LNCaP clone FGC (cell line): ENCODE results near the gene AXDND1.
"Not testable (repeated sequence)": the region's sequence is repeated elsewhere in the genome, so short reads cannot be mapped to it uniquely, and the experiment has no call there.

Source experiments
- DNase-seq: peaks from one replicate; pipeline ENCODE4 v3.0.0-alpha.2; 2011; ENCODE audit warnings: low read depth
- H3K4me3 ChIP-seq: 2 replicates; pipeline ENCODE4 v1.5.1; 2011; ENCODE audit warnings: mild to moderate bottlenecking, low read depth, low read length, control low read depth
- TF ChIP-seq, protein P1 (sequence below): IDR thresholded peaks from 2 replicates; pipeline ENCODE4 v1.5.1; 2012; ENCODE audit warnings: mild to moderate bottlenecking; ENCODE audit not compliant: control insufficient read depth, insufficient read depth; ENCODE audit errors: extremely low read depth

The AXDND1 gene

DNA sequence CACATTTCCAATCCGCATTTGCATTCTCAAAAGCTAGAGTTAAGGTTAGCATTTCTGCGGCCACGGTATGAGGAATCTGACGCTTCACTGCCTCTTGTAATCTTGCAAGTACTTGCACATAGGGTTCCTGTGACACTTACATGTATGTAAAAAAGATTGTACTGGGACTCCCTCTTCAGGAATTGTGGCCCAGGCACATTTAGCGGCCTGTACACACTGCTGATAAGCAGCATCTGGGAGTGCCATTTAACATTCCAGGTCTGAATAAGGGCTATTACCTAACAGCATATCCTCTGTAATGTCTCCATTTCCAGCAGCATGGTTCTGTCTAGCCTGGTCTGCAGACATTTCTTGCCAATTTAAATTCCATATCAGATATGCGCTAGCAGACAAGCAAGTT is 75.7 kb downstream of the AXDND1 start:
- TF ChIP-seq, protein P1, sequence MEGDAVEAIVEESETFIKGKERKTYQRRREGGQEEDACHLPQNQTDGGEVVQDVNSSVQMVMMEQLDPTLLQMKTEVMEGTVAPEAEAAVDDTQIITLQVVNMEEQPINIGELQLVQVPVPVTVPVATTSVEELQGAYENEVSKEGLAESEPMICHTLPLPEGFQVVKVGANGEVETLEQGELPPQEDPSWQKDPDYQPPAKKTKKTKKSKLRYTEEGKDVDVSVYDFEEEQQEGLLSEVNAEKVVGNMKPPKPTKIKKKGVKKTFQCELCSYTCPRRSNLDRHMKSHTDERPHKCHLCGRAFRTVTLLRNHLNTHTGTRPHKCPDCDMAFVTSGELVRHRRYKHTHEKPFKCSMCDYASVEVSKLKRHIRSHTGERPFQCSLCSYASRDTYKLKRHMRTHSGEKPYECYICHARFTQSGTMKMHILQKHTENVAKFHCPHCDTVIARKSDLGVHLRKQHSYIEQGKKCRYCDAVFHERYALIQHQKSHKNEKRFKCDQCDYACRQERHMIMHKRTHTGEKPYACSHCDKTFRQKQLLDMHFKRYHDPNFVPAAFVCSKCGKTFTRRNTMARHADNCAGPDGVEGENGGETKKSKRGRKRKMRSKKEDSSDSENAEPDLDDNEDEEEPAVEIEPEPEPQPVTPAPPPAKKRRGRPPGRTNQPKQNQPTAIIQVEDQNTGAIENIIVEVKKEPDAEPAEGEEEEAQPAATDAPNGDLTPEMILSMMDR: no peak
- no peak overlapping the region for H3K4me3 ChIP-seq
- no peak for DNase-seq

DNA sequence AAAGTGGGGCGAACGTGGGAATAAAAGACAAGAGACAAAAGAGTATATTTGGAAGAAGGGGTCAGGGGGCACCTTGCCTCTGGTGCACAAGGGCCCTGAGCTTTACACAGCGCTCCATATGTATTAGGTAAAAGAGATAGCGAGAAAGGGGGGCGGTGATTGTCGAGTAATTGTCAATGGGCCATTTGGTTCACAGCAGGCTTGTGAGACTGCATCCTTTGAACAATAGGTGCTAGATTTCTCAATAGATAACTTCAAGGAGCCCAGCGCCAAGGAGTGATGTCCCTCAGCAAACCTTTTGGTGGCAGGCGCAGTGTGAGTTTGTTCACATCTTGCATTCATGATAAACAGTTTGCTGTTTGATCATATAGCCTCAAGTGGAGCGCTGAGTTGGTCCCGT is 77.1 kb downstream of the AXDND1 start:
- not testable (repeated sequence) for DNase-seq, H3K4me3 ChIP-seq

DNA sequence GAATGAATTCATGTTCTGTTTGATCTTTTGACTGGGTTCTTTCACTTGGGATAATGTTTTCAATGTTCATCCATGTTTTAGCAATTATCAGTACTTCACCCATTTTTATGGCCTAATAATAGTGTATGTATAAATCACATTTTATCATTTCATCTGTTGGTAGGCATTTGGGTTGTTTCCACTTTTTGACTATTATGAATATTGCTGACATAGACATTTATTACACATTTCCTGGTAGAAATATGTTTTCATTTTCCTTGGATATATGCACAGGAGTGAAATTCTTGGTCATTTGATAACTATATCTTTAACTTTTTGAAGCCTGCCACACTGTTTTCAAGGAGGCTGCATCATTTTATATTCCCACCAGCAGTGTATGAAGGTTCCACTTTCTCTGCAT is 79.8 kb downstream of the AXDND1 start:
- TF ChIP-seq, protein P1: no peak
- DNase-seq: no peak
- H3K4me3 ChIP-seq: no peak overlapping the region

DNA sequence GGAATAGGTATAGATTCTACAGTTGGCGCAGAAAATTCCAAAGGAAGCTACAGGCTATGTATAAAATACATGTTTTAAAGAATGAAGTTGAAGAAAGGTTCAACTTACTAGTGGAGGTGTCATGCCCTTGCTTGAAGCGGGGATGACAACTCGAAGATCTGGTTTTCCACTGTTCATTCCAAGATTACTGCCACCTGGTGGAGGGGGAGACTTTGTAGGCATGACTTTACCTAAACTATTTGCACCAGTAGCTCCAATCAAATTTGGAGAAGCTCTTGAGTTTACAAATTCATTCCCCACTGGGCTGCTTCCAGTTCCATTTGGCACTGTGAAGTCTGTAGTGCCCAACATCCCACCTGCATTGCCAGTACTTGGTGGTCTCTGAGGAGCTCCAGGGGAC is 81.7 kb downstream of the AXDND1 start:
- H3K4me3 ChIP-seq: no peak overlapping the region
- TF ChIP-seq, protein P1: peak; percentile 46
- peak; percentile 17 for DNase-seq

DNA sequence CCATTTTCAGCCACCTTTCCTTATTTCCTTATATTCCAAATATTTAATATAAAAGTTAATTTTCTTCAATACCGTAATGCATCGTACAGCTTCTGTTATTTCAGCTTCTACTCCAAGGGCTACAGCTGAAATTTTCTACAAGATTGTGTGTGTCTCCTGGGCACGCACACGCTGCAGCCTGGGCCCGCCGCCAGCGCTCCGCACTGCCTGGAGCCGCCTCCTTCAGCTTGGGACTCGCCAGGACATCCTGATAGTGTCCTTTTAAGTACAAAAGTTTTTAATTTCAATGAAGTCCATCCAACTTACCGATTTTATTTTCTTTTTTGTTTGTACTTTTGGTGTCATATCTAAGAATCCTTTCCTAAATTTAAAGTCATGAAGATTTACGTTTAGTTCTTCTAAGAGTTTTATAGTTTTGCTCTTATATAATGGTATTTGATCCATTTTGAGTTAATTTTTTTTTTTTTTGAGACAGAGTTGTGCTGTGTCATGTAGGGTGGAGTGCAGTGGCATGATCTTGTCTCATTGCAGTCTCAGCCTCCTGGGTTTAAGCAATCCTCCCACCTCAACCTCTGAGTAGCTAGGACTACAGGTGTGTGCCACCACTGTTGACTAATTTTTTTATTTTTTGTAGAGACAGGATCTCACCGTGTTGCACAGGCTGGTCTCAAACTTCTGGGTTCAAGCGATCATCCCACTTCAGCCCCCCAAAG is 82.8 kb downstream of the AXDND1 start:
- TF ChIP-seq, protein P1: no peak
- H3K4me3 ChIP-seq: no peak overlapping the region
- no peak for DNase-seq

DNA sequence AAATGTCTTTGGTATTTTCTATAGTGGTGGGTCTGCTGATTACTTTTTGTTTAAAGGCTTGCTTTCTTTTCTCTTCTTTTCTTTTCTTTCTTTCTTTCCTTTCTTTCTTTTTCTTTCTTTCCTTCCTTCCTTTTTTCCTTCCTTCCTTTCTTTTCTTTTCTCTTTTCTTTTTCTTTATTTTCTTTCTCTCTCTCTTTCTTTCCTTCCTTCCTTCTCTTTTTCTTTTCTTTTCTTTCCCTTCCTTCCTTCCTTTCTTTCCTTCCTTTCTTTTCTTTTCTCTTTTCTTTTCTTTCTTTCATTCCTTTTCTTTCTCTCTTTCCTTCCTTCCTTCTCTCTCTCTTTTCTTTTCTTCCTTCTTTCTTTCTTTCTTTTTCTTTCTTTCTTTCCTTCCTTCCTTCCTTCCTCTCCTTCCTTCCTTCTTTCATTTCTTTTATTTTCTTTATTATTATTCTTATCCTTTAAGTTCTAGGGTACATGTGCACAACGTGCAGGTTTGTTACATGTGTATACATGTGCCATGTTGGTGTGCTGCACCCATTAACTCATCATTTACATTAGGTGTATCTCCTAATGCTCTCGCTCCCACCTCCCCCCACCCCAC is 93.9 kb downstream of the AXDND1 start:
- not testable (repeated sequence) for DNase-seq, H3K4me3 ChIP-seq

DNA sequence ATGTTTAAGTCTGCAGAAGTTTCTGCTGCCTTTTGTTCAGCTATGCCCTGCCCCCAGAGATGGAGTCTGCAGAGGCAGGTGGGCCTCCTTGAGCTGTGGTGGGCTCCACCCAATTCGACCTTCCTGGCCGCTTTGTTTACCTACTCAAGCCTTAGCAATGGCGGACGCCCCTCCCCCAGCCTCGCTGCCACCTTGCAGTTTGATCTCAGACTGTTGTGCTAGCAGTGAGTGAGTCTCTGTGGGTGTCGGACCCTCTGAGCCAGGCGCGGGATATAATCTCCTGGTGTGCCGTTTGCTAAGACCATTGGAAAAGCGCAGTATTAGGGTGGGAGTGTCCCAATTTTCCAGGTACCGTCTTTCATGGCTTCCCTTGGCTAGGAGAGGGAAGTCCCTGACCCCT is 99.9 kb downstream of the AXDND1 start:
- H3K4me3 ChIP-seq, DNase-seq: not testable (repeated sequence)

DNA sequence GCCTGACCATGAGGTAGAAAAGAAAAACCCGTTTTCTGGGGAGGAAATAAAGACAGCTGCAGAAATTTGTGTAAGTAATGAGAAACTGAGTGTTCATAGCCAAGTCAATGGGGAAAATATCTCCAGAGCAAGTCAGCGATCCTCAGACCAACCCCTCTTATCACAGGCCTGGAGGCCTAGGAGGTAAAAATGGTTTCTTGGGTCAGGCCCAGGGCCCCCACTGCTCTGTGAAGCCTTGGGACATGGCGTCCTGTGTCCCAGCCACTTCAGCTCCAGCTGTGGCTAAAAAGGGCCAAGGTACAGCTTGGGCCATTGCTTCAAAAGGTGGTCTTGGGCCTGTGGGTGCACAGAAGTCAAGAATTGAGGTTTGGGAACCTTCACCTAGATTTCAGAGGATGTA is 108.9 kb downstream of the AXDND1 start:
- TF ChIP-seq, protein P1: no peak
- DNase-seq: no peak

More for the DNA sequence above, 108.9 kb downstream of the AXDND1 start:
- H3K4me3 ChIP-seq: no peak overlapping the region
